Ishikawa (cell line): Measurements from ENCODE around the gene PVR.
"Not testable (repeated sequence)": the region's sequence is repeated elsewhere in the genome, so short reads cannot be mapped to it uniquely, and the experiment has no call there.

Experiments
- CEBPB ChIP-seq: IDR thresholded peaks from 2 replicates; pipeline ENCODE4 v1.6.1; 2012
- EP300 ChIP-seq: IDR thresholded peaks from 2 replicates; pipeline ENCODE4 v1.6.1; 2012; ENCODE audit warnings: borderline replicate concordance
- RAD21 ChIP-seq: IDR thresholded peaks from 2 replicates; pipeline ENCODE4 v1.6.1; 2012; ENCODE audit warnings: low read depth
- YY1 ChIP-seq: IDR thresholded peaks from 2 replicates; pipeline ENCODE4 v1.6.1; 2012; ENCODE audit warnings: low read depth
- TF ChIP-seq, protein P1 (sequence below): IDR thresholded peaks from 2 replicates; pipeline ENCODE4 v1.6.1; 2012; ENCODE audit warnings: low read depth, mild to moderate bottlenecking

DNA sequence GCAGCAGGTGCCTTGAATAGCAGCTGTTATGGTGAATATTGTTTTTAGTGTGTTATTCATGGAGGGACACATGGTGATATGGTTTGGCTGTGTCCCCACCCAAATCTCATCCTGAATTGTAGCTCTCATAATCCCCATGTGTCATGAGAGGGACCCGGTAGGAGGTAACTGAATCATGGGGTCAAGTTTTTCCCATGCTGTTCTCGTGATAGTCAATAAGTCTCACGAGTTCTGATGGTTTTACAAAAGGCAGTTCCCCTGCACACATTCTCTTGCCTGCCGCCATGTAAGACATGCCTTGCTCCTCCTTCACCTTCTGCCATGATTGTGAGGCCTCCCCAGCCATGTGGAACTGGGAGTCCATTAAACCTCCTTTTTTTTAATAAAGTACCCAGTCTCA lies 18.1 kb upstream of the PVR start:
- not testable (repeated sequence) for TF ChIP-seq EP300, RAD21, CEBPB
- TF ChIP-seq, protein P1, sequence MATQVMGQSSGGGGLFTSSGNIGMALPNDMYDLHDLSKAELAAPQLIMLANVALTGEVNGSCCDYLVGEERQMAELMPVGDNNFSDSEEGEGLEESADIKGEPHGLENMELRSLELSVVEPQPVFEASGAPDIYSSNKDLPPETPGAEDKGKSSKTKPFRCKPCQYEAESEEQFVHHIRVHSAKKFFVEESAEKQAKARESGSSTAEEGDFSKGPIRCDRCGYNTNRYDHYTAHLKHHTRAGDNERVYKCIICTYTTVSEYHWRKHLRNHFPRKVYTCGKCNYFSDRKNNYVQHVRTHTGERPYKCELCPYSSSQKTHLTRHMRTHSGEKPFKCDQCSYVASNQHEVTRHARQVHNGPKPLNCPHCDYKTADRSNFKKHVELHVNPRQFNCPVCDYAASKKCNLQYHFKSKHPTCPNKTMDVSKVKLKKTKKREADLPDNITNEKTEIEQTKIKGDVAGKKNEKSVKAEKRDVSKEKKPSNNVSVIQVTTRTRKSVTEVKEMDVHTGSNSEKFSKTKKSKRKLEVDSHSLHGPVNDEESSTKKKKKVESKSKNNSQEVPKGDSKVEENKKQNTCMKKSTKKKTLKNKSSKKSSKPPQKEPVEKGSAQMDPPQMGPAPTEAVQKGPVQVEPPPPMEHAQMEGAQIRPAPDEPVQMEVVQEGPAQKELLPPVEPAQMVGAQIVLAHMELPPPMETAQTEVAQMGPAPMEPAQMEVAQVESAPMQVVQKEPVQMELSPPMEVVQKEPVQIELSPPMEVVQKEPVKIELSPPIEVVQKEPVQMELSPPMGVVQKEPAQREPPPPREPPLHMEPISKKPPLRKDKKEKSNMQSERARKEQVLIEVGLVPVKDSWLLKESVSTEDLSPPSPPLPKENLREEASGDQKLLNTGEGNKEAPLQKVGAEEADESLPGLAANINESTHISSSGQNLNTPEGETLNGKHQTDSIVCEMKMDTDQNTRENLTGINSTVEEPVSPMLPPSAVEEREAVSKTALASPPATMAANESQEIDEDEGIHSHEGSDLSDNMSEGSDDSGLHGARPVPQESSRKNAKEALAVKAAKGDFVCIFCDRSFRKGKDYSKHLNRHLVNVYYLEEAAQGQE = not testable (repeated sequence)
- TF ChIP-seq YY1 = peak; percentile 75; the same call in 1 of the 2 replicates
